ENCODE data around the gene IPPK.
"Not testable (repeated sequence)": the region's sequence is repeated elsewhere in the genome, so short reads cannot be mapped to it uniquely, and the experiment has no call there.

Gene IPPK

GRCh38 chr9:92571871-92572270, 98.1 kb downstream of the IPPK start:
- H3K36me3 Mint-ChIP-seq (ENCODE audit: low read depth); H3K27ac Mint-ChIP-seq; intact Hi-C loops (cut with micrococcal nuclease); H3K4me1 Mint-ChIP-seq (ENCODE audit: low read depth); H3K27me3 Mint-ChIP-seq; H3K4me3 Mint-ChIP-seq: not testable (repeated sequence)
- H3K9me3 Mint-ChIP-seq: peaks cover 19% of the 10 kb centered on the region

- Mint-ChIP-seq H3K27me3 (no peaks in the 10 kb centered on the region), H3K36me3 (ENCODE audit: low read depth) (no peaks in the 10 kb centered on the region), H3K27ac (no peak overlapping the region), H3K9me3 (peaks cover 9% of the 10 kb centered on the region), H3K4me3 (no peak overlapping the region), H3K4me1 (ENCODE audit: low read depth) (peaks cover 12% of the 10 kb centered on the region)
- intact Hi-C loops (cut with micrococcal nuclease): no loop called here
Measured at GRCh38 chr9:92564982-92565381, 104.9 kb downstream of the IPPK start.

- H3K4me1 Mint-ChIP-seq (ENCODE audit: low read depth): peaks cover 12% of the 10 kb centered on the region
- intact Hi-C loops (cut with micrococcal nuclease): no loop called here
- H3K27ac Mint-ChIP-seq: no peak overlapping the region
- H3K4me3 Mint-ChIP-seq: no peak overlapping the region
- H3K36me3 Mint-ChIP-seq (ENCODE audit: low read depth): no peaks in the 10 kb centered on the region
- H3K9me3 Mint-ChIP-seq: peaks cover 9% of the 10 kb centered on the region
- no peaks in the 10 kb centered on the region for H3K27me3 Mint-ChIP-seq
Measured at GRCh38 chr9:92564504-92564903, 105.4 kb downstream of the IPPK start.

Data from dendritic cell treated with granulocyte-macrophage colony-stimulating factor and Interleukin-4, amounts not matched to agents 40 ng/mL and 50 ng/mL, for 4 days (primary cell).